HepG2 (cell line): Measurements from ENCODE around the gene RHOG. TPM values are rescaled to one million over a fixed set of nuclear protein-coding genes. Genes with fewer than 3 reads are reported as not detected.

Source experiments
- CAMTA2 ChIP-seq: sonication (generic); formaldehyde crosslinking; IDR thresholded peaks from 2 replicates; pipeline ENCODE4 v1.4.0; 2020; ENCODE audit warnings: mild to moderate bottlenecking, missing genetic modification reagents, borderline replicate concordance
- CHD4 ChIP-seq: fragments of 200-600 bp; sonication (generic); IDR thresholded peaks from 2 replicates; pipeline ENCODE4 v1.7.0; 2017; ENCODE audit warnings: mild to moderate bottlenecking, low read length, borderline replicate concordance
- GABPA ChIP-seq, 2 experiments: IDR thresholded peaks; 2 replicates each; pipeline ENCODE4 v1.6.1; 2011 to 2016; ENCODE audit warnings: low read depth in 2 of 2, low read length in 1 of 2, missing biosample characterization in 1 of 2, missing genetic modification characterization in 1 of 2
- GTF2F1 ChIP-seq: fragments of 150-350 bp; IDR thresholded peaks from 2 replicates; pipeline ENCODE4 v1.6.1; 2014; ENCODE audit warnings: low read length
- HES4 ChIP-seq: sonication (generic); formaldehyde crosslinking; IDR thresholded peaks from 2 replicates; pipeline ENCODE4 v1.9.0; 2021; ENCODE audit warnings: mild to moderate bottlenecking, missing genetic modification reagents, borderline replicate concordance
- HNRNPK ChIP-seq: fragments of 200-400 bp; formaldehyde crosslinking; IDR thresholded peaks from 2 replicates; pipeline ENCODE4 v1.6.1; 2018; ENCODE audit warnings: low read length, low read depth, moderate library complexity, mild to moderate bottlenecking; ENCODE audit not compliant: poor library complexity, severe bottlenecking
- KLF13 ChIP-seq: sonication (generic); formaldehyde crosslinking; IDR thresholded peaks from 2 replicates; pipeline ENCODE4 v1.4.0; 2020; ENCODE audit warnings: mild to moderate bottlenecking, missing genetic modification reagents
- MXI1 ChIP-seq: IDR thresholded peaks from 3 replicates; pipeline ENCODE4 v1.6.1; 2012; ENCODE audit warnings: low read depth, low read length, inconsistent platforms, borderline replicate concordance
- NFYB ChIP-seq: sonication (generic); formaldehyde crosslinking; IDR thresholded peaks from 2 replicates; pipeline ENCODE4 v1.4.0; 2020; ENCODE audit warnings: missing genetic modification reagents
- NR1H2 ChIP-seq: sonication (generic); formaldehyde crosslinking; IDR thresholded peaks from 2 replicates; pipeline ENCODE4 v1.8.1; 2022; ENCODE audit warnings: low read depth, missing genetic modification reagents, borderline replicate concordance
- NR3C1 ChIP-seq: sonication (generic); formaldehyde crosslinking; IDR thresholded peaks from 2 replicates; pipeline ENCODE4 v1.4.0; 2020; ENCODE audit warnings: missing genetic modification reagents
- TBX3 ChIP-seq: fragments of 450-650 bp; IDR thresholded peaks from 2 replicates; pipeline ENCODE4 v1.6.1; 2017; ENCODE audit warnings: antibody characterized with exemption, mild to moderate bottlenecking, inconsistent platforms, borderline replicate concordance
- ZFP1 ChIP-seq: IDR thresholded peaks from 2 replicates; pipeline ENCODE4 v1.6.1; 2016
- ZKSCAN8 ChIP-seq: IDR thresholded peaks from 2 replicates; pipeline ENCODE4 v1.6.1; 2016; ENCODE audit warnings: borderline replicate concordance, missing genetic modification reagents, missing compliant biosample characterization
- ZMYM2 ChIP-seq: sonication (generic); formaldehyde crosslinking; IDR thresholded peaks from 2 replicates; pipeline ENCODE4 v1.8.0; 2022; ENCODE audit warnings: mild to moderate bottlenecking, missing genetic modification reagents
- ZNF34 ChIP-seq: sonication (generic); formaldehyde crosslinking; IDR thresholded peaks from 2 replicates; pipeline ENCODE4 v1.4.0; 2020; ENCODE audit warnings: mild to moderate bottlenecking, missing genetic modification reagents, borderline replicate concordance
- ZNF367 ChIP-seq: sonication (generic); formaldehyde crosslinking; IDR thresholded peaks from 2 replicates; pipeline ENCODE4 v1.4.0; 2020; ENCODE audit warnings: missing genetic modification reagents, borderline replicate concordance
- ZNF607 ChIP-seq: sonication (generic); formaldehyde crosslinking; IDR thresholded peaks from 2 replicates; pipeline ENCODE4 v1.5.1; 2020; ENCODE audit warnings: missing genetic modification reagents, mild to moderate bottlenecking, borderline replicate concordance
- ZNF749 ChIP-seq: sonication (generic); formaldehyde crosslinking; IDR thresholded peaks from 2 replicates; pipeline ENCODE4 v1.8.0; 2022; ENCODE audit warnings: mild to moderate bottlenecking, missing genetic modification reagents, moderate library complexity, borderline replicate concordance
- ZNF792 ChIP-seq: IDR thresholded peaks from 2 replicates; pipeline ENCODE4 v1.6.1; 2016
- polyA plus RNA-seq, 8 experiments: library from polyadenylated mRNA; depleted of rRNA in 3 of 8; stranded (reverse) in 7 of 8; unstranded in 1 of 8; fragments of >200 nt; fragmentation: Illumina TruSeq in 4 of 8; extraction: Trizol in 4 of 8; gene quantifications; 2 replicates each; pipeline versions ENCODE4 v1.2.1 to v1.2.3, GENCODE V29; 2011 to 2016; ENCODE audit warnings: low read depth in 4 of 8, missing spikeins in 1 of 8, mixed read lengths in 1 of 8; ENCODE audit not compliant: insufficient read depth in 1 of 8
- total RNA-seq, 5 experiments: library from RNA; depleted of rRNA; stranded (reverse); fragments of >200 nt; fragmentation: Illumina TruSeq; extraction: Trizol; gene quantifications; 2 replicates each; pipeline ENCODE4 v1.2.3, GENCODE V29; 2016; ENCODE audit warnings: low read depth in 1 of 5
- TF ChIP-seq, protein P1 (sequence below): sonication (generic); formaldehyde crosslinking; IDR thresholded peaks from 2 replicates; pipeline ENCODE4 v1.4.0; 2020; ENCODE audit warnings: mild to moderate bottlenecking, low read depth, missing genetic modification reagents
- TF ChIP-seq, protein P2 (sequence below), 2 experiments: sonication (generic) in 1 of 2; formaldehyde crosslinking in 1 of 2; IDR thresholded peaks; 2 replicates each; pipeline versions ENCODE4 v1.6.1 to v1.9.0; 2014 to 2022; ENCODE audit warnings: antibody characterized with exemption in 1 of 2, borderline replicate concordance in 1 of 2, inconsistent platforms in 1 of 2, low read depth in 1 of 2, missing genetic modification reagents in 1 of 2

RHOG gene
- total and polyA plus RNA-seq, 2 of the 13 experiments (the other 11 are each of a cell fraction or from before 2014, with no cell fraction given) = 7.7 to 23.4 TPM

DNA sequence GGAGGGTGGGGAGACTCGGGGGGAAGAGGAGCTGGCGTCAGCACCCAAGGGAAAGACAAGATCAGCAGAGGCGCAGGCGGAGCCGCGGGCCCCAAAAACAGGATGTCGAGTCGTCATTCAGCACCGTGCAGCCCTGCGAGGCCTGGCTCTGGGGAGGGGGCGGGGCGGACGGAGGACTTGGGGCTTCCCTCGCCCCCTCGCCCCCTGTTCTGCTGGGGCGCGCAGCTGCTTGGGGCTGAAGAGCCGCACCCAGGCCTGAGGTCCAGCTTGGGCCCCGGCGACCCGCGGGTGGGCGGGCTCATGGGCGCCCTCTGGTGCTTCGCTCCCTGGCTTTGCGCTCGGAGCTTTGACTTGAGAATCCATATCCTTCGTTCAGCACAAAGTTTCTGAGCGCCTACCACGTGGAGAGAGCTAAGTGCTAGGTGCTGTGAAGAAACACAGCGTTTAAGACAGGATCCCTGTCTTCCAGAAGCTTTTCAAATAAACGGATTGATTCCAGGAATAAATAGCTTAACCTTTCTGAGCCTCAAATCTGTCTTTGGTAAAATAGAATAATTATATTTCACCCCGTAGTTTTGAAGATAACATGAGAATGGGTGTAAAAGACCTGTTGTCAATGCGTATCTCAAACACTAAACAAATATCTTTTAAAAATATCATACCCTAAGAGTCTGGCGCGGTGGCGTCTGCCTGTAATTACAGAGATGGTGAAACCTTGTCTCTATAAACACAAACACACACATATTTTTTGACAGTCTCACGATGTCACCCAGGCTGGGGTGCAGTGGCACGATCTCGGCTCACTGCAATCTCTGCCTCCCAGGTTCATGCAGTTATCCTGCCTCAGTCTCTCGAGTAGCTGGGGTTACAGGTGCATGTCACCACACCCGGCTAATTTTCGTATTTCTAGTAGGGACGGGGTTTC lies 929 bp upstream of the RHOG start (continued):
- TF ChIP-seq ZKSCAN8 (CRISPR knock-in tag) = no peak
- TF ChIP-seq ZNF367 (CRISPR knock-in tag) = no peak
- TF ChIP-seq GTF2F1 = no peak
- TF ChIP-seq CHD4 = no peak
- TF ChIP-seq, protein P1, sequence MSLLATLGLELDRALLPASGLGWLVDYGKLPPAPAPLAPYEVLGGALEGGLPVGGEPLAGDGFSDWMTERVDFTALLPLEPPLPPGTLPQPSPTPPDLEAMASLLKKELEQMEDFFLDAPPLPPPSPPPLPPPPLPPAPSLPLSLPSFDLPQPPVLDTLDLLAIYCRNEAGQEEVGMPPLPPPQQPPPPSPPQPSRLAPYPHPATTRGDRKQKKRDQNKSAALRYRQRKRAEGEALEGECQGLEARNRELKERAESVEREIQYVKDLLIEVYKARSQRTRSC (CRISPR knock-in tag) = no peak
- TF ChIP-seq NFYB = no peak
- TF ChIP-seq MXI1 = peak; percentile 83; the same call in 1 of the 3 replicates
- TF ChIP-seq NR3C1 (CRISPR knock-in tag) = no peak
- TF ChIP-seq ZNF34 = no peak
- TF ChIP-seq ZMYM2 (CRISPR knock-in tag) = no peak
- TF ChIP-seq, protein P2, sequence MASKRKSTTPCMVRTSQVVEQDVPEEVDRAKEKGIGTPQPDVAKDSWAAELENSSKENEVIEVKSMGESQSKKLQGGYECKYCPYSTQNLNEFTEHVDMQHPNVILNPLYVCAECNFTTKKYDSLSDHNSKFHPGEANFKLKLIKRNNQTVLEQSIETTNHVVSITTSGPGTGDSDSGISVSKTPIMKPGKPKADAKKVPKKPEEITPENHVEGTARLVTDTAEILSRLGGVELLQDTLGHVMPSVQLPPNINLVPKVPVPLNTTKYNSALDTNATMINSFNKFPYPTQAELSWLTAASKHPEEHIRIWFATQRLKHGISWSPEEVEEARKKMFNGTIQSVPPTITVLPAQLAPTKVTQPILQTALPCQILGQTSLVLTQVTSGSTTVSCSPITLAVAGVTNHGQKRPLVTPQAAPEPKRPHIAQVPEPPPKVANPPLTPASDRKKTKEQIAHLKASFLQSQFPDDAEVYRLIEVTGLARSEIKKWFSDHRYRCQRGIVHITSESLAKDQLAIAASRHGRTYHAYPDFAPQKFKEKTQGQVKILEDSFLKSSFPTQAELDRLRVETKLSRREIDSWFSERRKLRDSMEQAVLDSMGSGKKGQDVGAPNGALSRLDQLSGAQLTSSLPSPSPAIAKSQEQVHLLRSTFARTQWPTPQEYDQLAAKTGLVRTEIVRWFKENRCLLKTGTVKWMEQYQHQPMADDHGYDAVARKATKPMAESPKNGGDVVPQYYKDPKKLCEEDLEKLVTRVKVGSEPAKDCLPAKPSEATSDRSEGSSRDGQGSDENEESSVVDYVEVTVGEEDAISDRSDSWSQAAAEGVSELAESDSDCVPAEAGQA (IDR thresholded peaks at IDR 0.05; ENCODE audit: low read depth) = no peak
- TF ChIP-seq, protein P2 (CRISPR knock-in tag; IDR thresholded peaks at IDR 0.05; ENCODE audit: borderline replicate concordance) = no peak
- no peak; the same call in 1 of the 2 replicates for TF ChIP-seq ZNF749
- TF ChIP-seq HES4 (CRISPR knock-in tag) = no peak; the same call in 1 of the 2 replicates
- no peak for TF ChIP-seq GABPA (IDR thresholded peaks at IDR 0.05; ENCODE audit: low read depth, low read length)
- no peak for TF ChIP-seq GABPA (CRISPR knock-in tag; IDR thresholded peaks at IDR 0.05; ENCODE audit: low read depth)
- TF ChIP-seq ZNF607 (CRISPR knock-in tag) = peak; percentile 42; the same call in 1 of the 2 replicates
- no peak for TF ChIP-seq HNRNPK
- TF ChIP-seq KLF13 (CRISPR knock-in tag) = no peak
- no peak for TF ChIP-seq NR1H2 (CRISPR knock-in tag)
- TF ChIP-seq ZFP1 (CRISPR knock-in tag) = no peak
- TF ChIP-seq ZNF792 (CRISPR knock-in tag) = peak; percentile 60; the same call in 1 of the 2 replicates
- no peak for TF ChIP-seq TBX3
- no peak for TF ChIP-seq CAMTA2 (CRISPR knock-in tag)
